Loucy (cell line): ENCODE measurements around the gene ZNF316.

Source experiments
- H2AFZ ChIP-seq: fragments of 200-600 bp; sonication (generic); 2 replicates; pipeline ENCODE4 v1.6.0; 2016; ENCODE audit warnings: antibody characterized with exemption, mild to moderate bottlenecking, low read length, moderate library complexity
- H3F3A ChIP-seq: fragments of 200-600 bp; 2 replicates; pipeline ENCODE4 v1.6.0; 2016; ENCODE audit warnings: antibody characterized with exemption, low read depth, mild to moderate bottlenecking
- H3K27me3 ChIP-seq: fragments of 200-600 bp; sonication (generic); 2 replicates; pipeline ENCODE4 v1.6.1; 2014; ENCODE audit warnings: low read length, mild to moderate bottlenecking; ENCODE audit not compliant: insufficient read depth, poor library complexity, severe bottlenecking
- H3K36me3 ChIP-seq: fragments of 200-600 bp; sonication (generic); 2 replicates; pipeline ENCODE4 v1.6.1; 2016; ENCODE audit warnings: low read length; ENCODE audit not compliant: insufficient read depth
- H3K4me1 ChIP-seq: fragments of 200-600 bp; sonication (generic); 2 replicates; pipeline ENCODE4 v1.5.1; 2014; ENCODE audit warnings: low read length, mild to moderate bottlenecking; ENCODE audit not compliant: insufficient read depth, poor library complexity, severe bottlenecking
- H3K4me2 ChIP-seq: fragments of 200-600 bp; sonication (generic); 2 replicates; pipeline ENCODE4 v1.6.0; 2014; ENCODE audit warnings: antibody characterized with exemption, low read length, low read depth, mild to moderate bottlenecking; ENCODE audit not compliant: poor library complexity, severe bottlenecking
- H3K4me3 ChIP-seq: fragments of 200-600 bp; sonication (generic); 2 replicates; pipeline ENCODE4 v1.5.1; 2014; ENCODE audit warnings: low read length, mild to moderate bottlenecking, mixed read lengths; ENCODE audit not compliant: poor library complexity, severe bottlenecking
- H3K79me2 ChIP-seq: fragments of 200-600 bp; sonication (generic); 2 replicates; pipeline ENCODE4 v1.6.1; 2014; ENCODE audit warnings: low read length; ENCODE audit not compliant: insufficient read depth
- H3K9ac ChIP-seq: fragments of 200-600 bp; sonication (generic); 2 replicates; pipeline ENCODE4 v1.6.0; 2014; ENCODE audit warnings: mild to moderate bottlenecking, low read depth, low read length, moderate library complexity; ENCODE audit not compliant: poor library complexity, severe bottlenecking
- H3K9me2 ChIP-seq: fragments of 200-600 bp; sonication (generic); replicated peaks from 2 replicates; pipeline ENCODE4 v1.6.1; 2016; ENCODE audit warnings: low read depth, low read length, mixed read lengths
- H3K9me3 ChIP-seq: fragments of 200-600 bp; sonication (generic); 2 replicates; pipeline ENCODE4 v1.6.1; 2014; ENCODE audit warnings: mild to moderate bottlenecking, antibody characterized with exemption, low read length, low read depth; ENCODE audit not compliant: insufficient read depth
- H4K20me1 ChIP-seq: fragments of 200-600 bp; sonication (generic); 2 replicates; pipeline ENCODE4 v1.6.0; 2014; ENCODE audit warnings: antibody characterized with exemption, low read length, mild to moderate bottlenecking; ENCODE audit not compliant: insufficient read depth, poor library complexity, severe bottlenecking
- CTCF ChIP-seq: fragments of 200-600 bp; sonication (generic); conservative IDR thresholded peaks from 2 replicates; pipeline ENCODE4 v1.5.1; 2014; ENCODE audit warnings: mild to moderate bottlenecking, antibody characterized with exemption, low read length
- EZH2phosphoT487 ChIP-seq: fragments of 200-600 bp; IDR thresholded peaks from 2 replicates; pipeline ENCODE4 v1.6.1; 2018; ENCODE audit warnings: antibody characterized with exemption, mild to moderate bottlenecking, moderate library complexity, borderline replicate concordance

ZNF316 gene

DNA sequence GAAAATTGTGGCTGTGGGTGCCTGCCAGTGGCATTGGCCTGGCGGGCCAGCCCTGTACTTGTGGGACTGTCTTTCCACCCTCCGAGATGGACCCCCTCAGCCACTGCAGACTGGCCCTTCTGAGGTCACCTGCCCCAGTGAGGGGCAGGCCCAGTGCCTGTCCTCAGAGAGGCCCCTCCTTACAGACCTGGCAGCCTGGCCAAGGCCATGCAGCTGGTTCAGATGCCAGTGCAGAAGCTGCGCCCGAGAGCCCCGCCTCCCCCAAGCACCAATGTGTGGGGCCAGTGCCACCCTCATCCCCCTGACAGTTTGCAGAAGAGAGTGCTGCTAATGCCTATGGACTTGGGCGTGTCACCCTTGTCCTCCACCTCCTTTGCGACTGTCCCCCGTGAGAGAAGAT lies 10.0 kb downstream of the ZNF316 start:
- TF ChIP-seq EZH2phosphoT487 (no peak), CTCF (no peak)
- peaks cover 3% of the 10 kb centered on the region for H4K20me1 ChIP-seq
- no peaks in the 10 kb centered on the region for H3K9me3 ChIP-seq
- H2AFZ ChIP-seq, result no peak overlapping the region
- H3K9ac ChIP-seq, result no peak overlapping the region
- H3K9me2 ChIP-seq, result no peaks in the 10 kb centered on the region
- H3K4me1 ChIP-seq, result no peaks in the 10 kb centered on the region
- H3K4me3 ChIP-seq, result no peak overlapping the region
- peaks cover 15% of the 10 kb centered on the region; the same call in 1 of the 2 replicates for H3K79me2 ChIP-seq
- H3K27me3 ChIP-seq, result no peaks in the 10 kb centered on the region
- peaks cover 51% of the 10 kb centered on the region; the same call in 1 of the 2 replicates for H3K36me3 ChIP-seq
- H3F3A ChIP-seq, result no peaks in the 10 kb centered on the region
- no peak overlapping the region for H3K4me2 ChIP-seq

DNA sequence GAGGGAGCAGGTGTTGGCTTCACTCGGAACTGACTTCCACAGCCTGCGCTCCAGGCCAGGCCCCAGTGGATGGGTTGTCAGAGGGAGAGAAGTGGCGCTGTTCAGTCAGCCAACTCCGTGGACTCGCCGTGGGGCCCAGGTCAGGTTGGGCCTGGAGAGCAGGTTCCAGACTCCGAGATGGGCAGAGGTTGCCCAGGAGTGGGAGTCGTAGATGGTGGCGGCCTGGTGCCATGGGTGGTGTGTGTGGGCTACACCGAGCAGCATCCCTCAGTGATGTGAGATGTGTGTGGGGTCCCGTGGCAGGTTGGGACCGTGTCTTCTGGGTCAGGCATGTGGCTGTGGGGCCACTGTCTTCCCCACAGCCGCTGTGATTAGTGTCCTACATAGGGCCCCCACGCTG lies 10.4 kb downstream of the ZNF316 start:
- no peaks in the 10 kb centered on the region for H3F3A ChIP-seq
- H4K20me1 ChIP-seq, result peaks cover 3% of the 10 kb centered on the region
- H2AFZ ChIP-seq, result no peak overlapping the region
- H3K4me3 ChIP-seq, result no peak overlapping the region
- peaks cover 15% of the 10 kb centered on the region; the same call in 1 of the 2 replicates for H3K79me2 ChIP-seq
- no peak overlapping the region for H3K4me2 ChIP-seq
- no peak for TF ChIP-seq EZH2phosphoT487
- TF ChIP-seq CTCF, result no peak
- no peaks in the 10 kb centered on the region for H3K9me2 ChIP-seq
- no peak overlapping the region for H3K9ac ChIP-seq
- H3K27me3 ChIP-seq, result no peaks in the 10 kb centered on the region
- H3K36me3 ChIP-seq, result peaks cover 51% of the 10 kb centered on the region; the same call in 1 of the 2 replicates
- no peaks in the 10 kb centered on the region for H3K4me1 ChIP-seq
- no peaks in the 10 kb centered on the region for H3K9me3 ChIP-seq

DNA sequence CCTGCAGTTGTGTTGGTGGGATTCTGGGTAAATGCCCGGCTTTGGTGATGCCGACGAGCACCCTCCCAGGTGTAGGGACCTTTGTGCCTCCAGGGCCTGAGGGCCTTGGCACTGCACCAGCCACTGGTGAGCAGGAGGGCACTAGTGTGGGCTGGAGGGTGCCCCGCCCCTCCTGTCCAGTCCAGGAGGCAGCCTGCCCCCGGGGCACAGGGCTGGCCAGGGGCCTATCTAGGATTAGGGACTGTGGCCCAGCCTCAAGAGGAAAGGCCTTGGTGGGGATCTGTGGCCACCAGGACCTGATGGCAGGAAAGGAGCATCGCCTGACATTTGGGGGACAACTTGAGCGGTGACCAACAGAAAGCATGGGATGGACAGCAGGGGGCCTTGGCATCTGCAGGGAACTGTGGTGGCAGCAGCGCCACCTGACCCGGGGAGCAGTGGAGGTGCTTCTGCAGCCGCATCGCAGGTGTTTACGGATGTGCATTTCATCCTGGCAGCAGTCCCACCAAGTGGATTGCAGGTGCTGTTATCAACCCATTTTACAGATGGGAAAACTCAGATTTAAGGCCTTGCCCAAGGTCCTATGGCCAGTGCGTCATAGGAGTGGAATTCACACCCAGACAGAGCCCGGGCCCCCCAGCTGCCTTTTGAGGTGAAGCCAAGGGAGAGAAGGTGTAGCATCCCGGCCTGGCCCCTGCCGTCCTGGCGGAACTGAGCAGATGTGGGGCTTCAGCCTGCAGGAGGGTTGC lies 11.1 kb downstream of the ZNF316 start:
- H2AFZ ChIP-seq, result no peak overlapping the region
- no peaks in the 10 kb centered on the region for H3K27me3 ChIP-seq
- H3F3A ChIP-seq, result no peaks in the 10 kb centered on the region
- H3K36me3 ChIP-seq, result peaks cover 46% of the 10 kb centered on the region; the same call in 1 of the 2 replicates
- no peak overlapping the region for H3K4me2 ChIP-seq
- H3K9me3 ChIP-seq, result no peaks in the 10 kb centered on the region
- no peaks in the 10 kb centered on the region for H4K20me1 ChIP-seq
- H3K9me2 ChIP-seq, result no peaks in the 10 kb centered on the region
- no peak for TF ChIP-seq EZH2phosphoT487
- no peak for TF ChIP-seq CTCF
- peaks cover 15% of the 10 kb centered on the region; the same call in 1 of the 2 replicates for H3K79me2 ChIP-seq
- H3K9ac ChIP-seq, result no peak overlapping the region
- H3K4me3 ChIP-seq, result no peak overlapping the region
- H3K4me1 ChIP-seq, result no peaks in the 10 kb centered on the region
